HepG2 (cell line): ENCODE data around the gene MYL11. TPM values are rescaled to one million over a fixed set of nuclear protein-coding genes. Genes with fewer than 3 reads are reported as not detected.

ENCODE experiments used
- ATAC-seq: fragments of 200-7000 bp; cut with Tn5 transposase; 3 replicates; pipeline ENCODE4 v1.9.1; 2020; ENCODE audit warnings: mild to moderate bottlenecking, moderate library complexity
- BruUV-seq: library from RNA; stranded (reverse); fragments of 400-500 nt; replicated peaks from 2 replicates; lab custom pipeline; 2021; lab: Mats Ljungman, UMichigan
- CTCF ChIA-PET: fragments of 300-600 bp; formaldehyde crosslinking; extraction: SDS; loops from one replicate; lab custom pipeline; 2021; ENCODE audit warnings: low total read pairs, inconsistent platforms, low intra/inter-chr PET ratio; lab: Yijun Ruan, JAX
- POLR2A ChIA-PET: fragments of 350-600 bp; sonication (Branson Sonifier 250); formaldehyde crosslinking; loops from one replicate; lab custom pipeline; 2020; ENCODE audit warnings: antibody characterized with exemption, inconsistent platforms; lab: Yijun Ruan, JAX
- DNase-seq: peaks from one replicate; pipeline ENCODE4 v3.0.0-alpha.2; 2015; ENCODE audit warnings: low spot score
- FAIRE-seq: peaks from 3 replicates; lab custom pipeline; 2011; peaks lifted over from hg19 to GRCh38; lab: Jason Lieb, UNC
- H2AFZ ChIP-seq: one replicate; pipeline ENCODE4 v1.6.1; 2011; ENCODE audit warnings: low read length, inconsistent platforms
- H3K27ac ChIP-seq: fragments of 300-600 bp; 3 replicates; pipeline ENCODE4 v1.8.0; 2011; ENCODE audit warnings: mixed run types, mild to moderate bottlenecking, mixed read lengths, low read length, inconsistent platforms; ENCODE audit not compliant: insufficient read depth; ENCODE audit errors: extremely low read length
- H3K27me3 ChIP-seq, 2 experiments: fragments of 200-600 bp in 1 of 2; 2 replicates in 1 of 2; 3 replicates in 1 of 2; pipeline versions ENCODE4 v1.6.0 to v1.8.0; 2011; ENCODE audit warnings: low read length in 2 of 2, mild to moderate bottlenecking in 2 of 2, moderate library complexity in 2 of 2, inconsistent platforms in 1 of 2; ENCODE audit not compliant: insufficient read depth in 2 of 2, control insufficient read depth in 1 of 2
- H3K36me3 ChIP-seq, 2 experiments: fragments of 200-600 bp in 1 of 2; replicated peaks in 1 of 2; 2 replicates in 1 of 2; 3 replicates in 1 of 2; pipeline versions ENCODE4 v1.5.1 to v1.8.0; 2011; ENCODE audit warnings: low read length in 2 of 2, inconsistent platforms in 1 of 2; ENCODE audit not compliant: insufficient read depth in 2 of 2, control insufficient read depth in 1 of 2
- H3K4me1 ChIP-seq: 2 replicates; pipeline ENCODE4 v1.5.1; 2012; ENCODE audit warnings: low read length, inconsistent platforms; ENCODE audit not compliant: insufficient read depth
- H3K4me2 ChIP-seq: 2 replicates; pipeline ENCODE4 v1.6.0; 2011; ENCODE audit warnings: low read depth, low read length, inconsistent platforms
- H3K4me3 ChIP-seq, 3 experiments: fragments of 200-600 bp in 1 of 3; sonication (generic), shearing (Covaris generic) in 1 of 3; replicated peaks in 1 of 3; 2 replicates each; pipeline ENCODE4 v1.5.1; 2011 to 2016; ENCODE audit warnings: low read length in 3 of 3, inconsistent platforms in 2 of 3, low read depth in 2 of 3, mild to moderate bottlenecking in 2 of 3, control low read depth in 1 of 3, mixed read lengths in 1 of 3; ENCODE audit not compliant: insufficient read depth in 1 of 3
- H3K79me2 ChIP-seq: one replicate; pipeline ENCODE4 v1.6.1; 2011; ENCODE audit warnings: low read length, inconsistent platforms; ENCODE audit not compliant: insufficient read depth
- H3K9ac ChIP-seq: 2 replicates; pipeline ENCODE4 v1.6.0; 2011; ENCODE audit warnings: mild to moderate bottlenecking, low read depth, low read length, inconsistent platforms; ENCODE audit not compliant: insufficient read depth
- H3K9me3 ChIP-seq: 2 replicates; pipeline ENCODE4 v1.5.1; 2012; ENCODE audit warnings: mild to moderate bottlenecking, low read length
- H4K20me1 ChIP-seq: 2 replicates; pipeline ENCODE4 v1.6.0; 2011; ENCODE audit warnings: inconsistent platforms, mild to moderate bottlenecking, low read length, moderate library complexity; ENCODE audit not compliant: insufficient read depth
- FOXK2 ChIP-seq: fragments of 450-650 bp; IDR thresholded peaks from 2 replicates; pipeline ENCODE4 v1.6.1; 2016
- FOXO1 ChIP-seq: sonication (generic); formaldehyde crosslinking; IDR thresholded peaks from 2 replicates; pipeline ENCODE4 v1.4.0; 2020; ENCODE audit warnings: missing genetic modification reagents
- GLMP ChIP-seq: sonication (generic); formaldehyde crosslinking; IDR thresholded peaks from 2 replicates; pipeline ENCODE4 v1.9.0; 2021; ENCODE audit warnings: missing genetic modification reagents, mild to moderate bottlenecking, borderline replicate concordance
- HMGA1 ChIP-seq: sonication (generic); formaldehyde crosslinking; conservative IDR thresholded peaks from 2 replicates; pipeline ENCODE4 v1.4.0; 2020; ENCODE audit warnings: missing genetic modification reagents
- HOXA3 ChIP-seq: sonication (generic); formaldehyde crosslinking; IDR thresholded peaks from 2 replicates; pipeline ENCODE4 v1.5.0; 2020; ENCODE audit warnings: missing genetic modification reagents
- MBD4 ChIP-seq: IDR thresholded peaks from 2 replicates; pipeline ENCODE4 v1.6.1; 2012; ENCODE audit warnings: low read length, inconsistent platforms, borderline replicate concordance
- PRDM10 ChIP-seq: sonication (generic); formaldehyde crosslinking; IDR thresholded peaks from 2 replicates; pipeline ENCODE4 v1.4.0; 2020; ENCODE audit warnings: low read depth, missing genetic modification reagents
- RCOR2 ChIP-seq: IDR thresholded peaks from 2 replicates; pipeline ENCODE4 v1.6.1; 2016; ENCODE audit warnings: missing biosample characterization, missing genetic modification reagents
- TFE3 ChIP-seq: IDR thresholded peaks from 2 replicates; pipeline ENCODE4 v1.6.1; 2016
- ZBTB42 ChIP-seq: sonication (generic); formaldehyde crosslinking; IDR thresholded peaks from 2 replicates; pipeline ENCODE4 v1.5.0; 2020; ENCODE audit warnings: mild to moderate bottlenecking, missing genetic modification reagents
- ZFP41 ChIP-seq: sonication (generic); formaldehyde crosslinking; IDR thresholded peaks from 2 replicates; pipeline ENCODE4 v1.4.0; 2020; ENCODE audit warnings: mild to moderate bottlenecking, missing genetic modification reagents, borderline replicate concordance
- ZMAT5 ChIP-seq: sonication (generic); formaldehyde crosslinking; IDR thresholded peaks from 2 replicates; pipeline ENCODE4 v1.5.0; 2020; ENCODE audit warnings: mild to moderate bottlenecking, low read depth, missing genetic modification reagents, borderline replicate concordance
- ZNF124 ChIP-seq: sonication (generic); formaldehyde crosslinking; IDR thresholded peaks from 2 replicates; pipeline ENCODE4 v1.4.0; 2020; ENCODE audit warnings: missing genetic modification reagents
- ZNF296 ChIP-seq: sonication (generic); formaldehyde crosslinking; conservative IDR thresholded peaks from 2 replicates; pipeline ENCODE4 v1.5.0; 2020; ENCODE audit warnings: mild to moderate bottlenecking, missing genetic modification reagents
- ZNF615 ChIP-seq: sonication (generic); formaldehyde crosslinking; IDR thresholded peaks from 2 replicates; pipeline ENCODE4 v1.5.0; 2020; ENCODE audit warnings: mild to moderate bottlenecking, missing genetic modification reagents, borderline replicate concordance
- ZNF720 ChIP-seq: sonication (generic); formaldehyde crosslinking; IDR thresholded peaks from 2 replicates; pipeline ENCODE4 v1.4.0; 2020; ENCODE audit warnings: missing genetic modification reagents
- ZSCAN25 ChIP-seq: sonication (generic); formaldehyde crosslinking; IDR thresholded peaks from 2 replicates; pipeline ENCODE4 v1.8.0; 2022; ENCODE audit warnings: mild to moderate bottlenecking, missing genetic modification reagents
- WGBS: methylation state at CpG from one replicate; pipeline ENCODE4 v1.1.6; 2017; ENCODE audit warnings: low lambda C conversion rate; 5-methylcytosine and 5-hydroxymethylcytosine counted together
- in situ Hi-C: cut with HindIII; loops from 2 replicates; pipeline ENCODE4 v1.10.0; 2017; ENCODE audit warnings: low pct_unique_long_range_greater_than_20kb; ENCODE audit not compliant: extremely low pct_ligation_motif_present
- intact Hi-C: fragments of 100-400 bp; cut with micrococcal nuclease; formaldehyde crosslinking; loops from one replicate; pipeline ENCODE4 v1.10.0; 2022; ENCODE audit not compliant: unreplicated experiment
- polyA plus RNA-seq, 8 experiments: library from polyadenylated mRNA; depleted of rRNA in 3 of 8; stranded (reverse) in 7 of 8; unstranded in 1 of 8; fragments of >200 nt; fragmentation: Illumina TruSeq in 4 of 8; extraction: Trizol in 4 of 8; gene quantifications; 2 replicates each; pipeline versions ENCODE4 v1.2.1 to v1.2.3, GENCODE V29; 2011 to 2016; ENCODE audit warnings: low read depth in 4 of 8, missing spikeins in 1 of 8, mixed read lengths in 1 of 8; ENCODE audit not compliant: insufficient read depth in 1 of 8
- total RNA-seq, 5 experiments: library from RNA; depleted of rRNA; stranded (reverse); fragments of >200 nt; fragmentation: Illumina TruSeq; extraction: Trizol; gene quantifications; 2 replicates each; pipeline ENCODE4 v1.2.3, GENCODE V29; 2016; ENCODE audit warnings: low read depth in 1 of 5

MYL11 gene
- total and polyA plus RNA-seq, 2 of the 13 experiments (the other 11 are each of a cell fraction or from before 2014, with no cell fraction given), result not detected

DNA sequence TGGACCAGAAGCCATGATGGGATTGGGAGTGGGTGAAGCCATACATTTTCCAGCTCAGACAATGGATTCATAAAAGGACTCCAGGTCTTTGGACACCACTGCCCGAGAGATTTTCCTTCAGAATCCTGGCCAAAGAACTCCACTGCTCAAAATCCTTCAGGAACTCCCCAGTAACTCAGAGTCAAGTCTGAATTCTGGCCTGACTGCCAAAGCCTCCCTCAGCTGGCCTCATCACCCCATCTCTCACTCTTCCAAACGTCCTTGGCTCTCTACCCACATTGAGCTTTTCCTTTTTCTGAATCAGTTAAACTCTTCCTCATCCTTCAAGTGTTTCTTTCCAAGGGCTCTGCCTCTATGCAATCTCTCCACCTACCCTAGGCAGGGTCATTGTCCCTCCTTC, 8.9 kb downstream of the MYL11 start (continued):
- TF ChIP-seq HMGA1 (CRISPR knock-in tag) (no peak), HOXA3 (CRISPR knock-in tag) (no peak), TFE3 (no peak)

DNA sequence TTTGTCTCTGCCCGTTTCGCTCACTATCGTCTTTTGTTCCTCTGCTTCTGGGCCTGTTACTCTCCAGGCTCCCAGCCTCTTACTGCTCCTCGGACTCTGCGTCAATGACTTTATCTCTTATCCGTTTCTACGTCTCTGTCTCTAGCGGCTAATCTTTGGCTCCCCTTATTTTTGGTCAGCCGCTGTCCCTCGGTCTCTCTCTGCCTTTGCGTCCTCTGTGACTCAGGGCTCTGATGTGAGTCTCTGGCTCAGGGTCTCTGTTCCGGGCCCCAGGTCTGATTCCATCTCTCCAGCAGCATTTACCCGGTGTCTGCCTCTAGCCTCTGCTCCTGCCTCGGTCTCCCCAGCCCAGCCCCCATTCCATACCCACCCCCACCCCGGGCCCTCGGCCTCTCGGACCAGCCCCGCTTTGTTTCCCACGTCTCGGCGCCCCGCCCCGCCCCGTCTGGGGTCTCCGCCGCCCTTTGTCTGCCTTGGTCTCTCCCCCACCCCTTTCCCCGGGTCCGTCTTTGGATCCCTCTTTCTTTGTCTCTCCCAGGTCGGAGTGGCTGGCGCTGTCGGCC, 20.1 kb downstream of the MYL11 start:
- H3K9me3 ChIP-seq, result no peaks in the 10 kb centered on the region
- no peak for DNase-seq
- ChIA-PET CTCF (interaction anchor here (1.2 to 2.6 kb wide), 3 partner anchors 15 to 234 kb away, joined by 3 to 20 read pairs (median 4); partner anchors contain the start of gene DCTPP1), POLR2A (interaction anchor here (1.0 to 3.3 kb wide), 15 partner anchors 10 to 264 kb away, joined by 3 to 70 read pairs (median 6); partner anchors contain the start of genes CD2BP2, DCTPP1, FBRS and SEPTIN1)
- H2AFZ ChIP-seq, result peak overlapping the region; percentile 9
- H3K4me3 ChIP-seq, result peak overlapping the region; percentile 75 to 93 (median 75)
- BruUV-seq, result no TSS peak
- in situ Hi-C loops, result no loop called here
- intact Hi-C loops, result loop anchor here (1.0 kb wide), 4 partner anchors 15 to 39 kb away; partner anchors contain the start of gene CD2BP2
- peak overlapping the region; percentile 73 for H3K27ac ChIP-seq
- H3K4me2 ChIP-seq, result peak overlapping the region; percentile 99
- H3K79me2 ChIP-seq, result peaks cover 17% of the 10 kb centered on the region
- H3K27me3 ChIP-seq, result no peaks in the 10 kb centered on the region
- FAIRE-seq, result no peak
- H4K20me1 ChIP-seq, result no peaks in the 10 kb centered on the region; the same call in 1 of the 2 replicates
- peaks cover 3 to 17% of the 10 kb centered on the region in 2 experiments; a peak in 4 of 5 replicates for H3K36me3 ChIP-seq
- peaks cover 31% of the 10 kb centered on the region for H3K4me1 ChIP-seq
- peak overlapping the region; percentile 83 for H3K9ac ChIP-seq
- WGBS, result 2% methylated on average over 31 of the region's 31 CpGs
- peak; percentile 54 for ATAC-seq
- no peak for TF ChIP-seq RCOR2
- 0 out of 2 replicates have a peak, but pooled peaks have one; percentile 23 for TF ChIP-seq ZNF615 (CRISPR knock-in tag)
- TF ChIP-seq PRDM10 (CRISPR knock-in tag), result 0 out of 2 replicates have a peak, but pooled peaks have one; percentile 42
- TF ChIP-seq ZFP41 (CRISPR knock-in tag), result no peak
- no peak; the same call in 1 of the 2 replicates for TF ChIP-seq ZSCAN25
- TF ChIP-seq FOXO1 (CRISPR knock-in tag), result no peak
- TF ChIP-seq ZNF124 (CRISPR knock-in tag), result no peak
- TF ChIP-seq MBD4, result no peak
- TF ChIP-seq ZNF720 (CRISPR knock-in tag), result no peak
- TF ChIP-seq ZMAT5 (CRISPR knock-in tag), result no peak
- no peak for TF ChIP-seq ZNF296 (CRISPR knock-in tag)
- TF ChIP-seq FOXK2, result 0 out of 2 replicates have a peak, but pooled peaks have one; percentile 17
- 0 out of 2 replicates have a peak, but pooled peaks have one; percentile 17 for TF ChIP-seq ZBTB42 (CRISPR knock-in tag)
- no peak for TF ChIP-seq GLMP
